Measurements from ENCODE around the gene GSTA1. TPM values are rescaled to one million over a fixed set of nuclear protein-coding genes. Genes with fewer than 3 reads are reported as not detected.
"Not testable (repeated sequence)": the region's sequence is repeated elsewhere in the genome, so short reads cannot be mapped to it uniquely, and the experiment has no call there.

GSTA1 gene
- total and polyA plus RNA-seq, 2 experiments from 2014 or later = 1,158 to 1,177 TPM

GRCh38 chr6:52821842-52822241 is 18.2 kb upstream of the GSTA1 start:
- Histone ChIP-seq H3K4me1 (ENCODE audit: insufficient read depth) (no peaks in the 10 kb centered on the region), H2AFZ (no peak overlapping the region), H3K36me3 (replicated peaks; ENCODE audit: insufficient read depth, low read depth) (no peaks in the 10 kb centered on the region), H3K79me2 (no peaks in the 10 kb centered on the region), H3K4me3 (no peak overlapping the region), H3K9me2 (replicated peaks; ENCODE audit: insufficient read depth) (no peaks in the 10 kb centered on the region), H3K27ac (no peak overlapping the region), H4K20me1 (ENCODE audit: insufficient read depth, poor library complexity, severe bottlenecking) (no peaks in the 10 kb centered on the region), H3K9me3 (ENCODE audit: low read depth) (no peaks in the 10 kb centered on the region), H3K4me2 (no peak overlapping the region), H3K27me3 (no peaks in the 10 kb centered on the region)
- WGBS (ENCODE audit: low lambda C conversion rate, missing lambda C conversion rate) = 81% methylated on average over 1 of the region's 1 CpG
- TF ChIP-seq CTCF (IDR thresholded peaks at IDR 0.05; ENCODE audit: poor library complexity) (no peak), EZH2phosphoT487 (IDR thresholded peaks at IDR 0.05; ENCODE audit: low read depth, severe bottlenecking, unreplicated experiment) (no peak), EZH2 (IDR thresholded peaks at IDR 0.05; ENCODE audit: borderline replicate concordance) (no peak)
- DNase-seq (ENCODE audit: low spot score) = no peak

- H3K36me3 ChIP-seq (replicated peaks; ENCODE audit: insufficient read depth, low read depth) = no peaks in the 10 kb centered on the region
- no peaks in the 10 kb centered on the region for H3K4me1 ChIP-seq (ENCODE audit: insufficient read depth)
- no peaks in the 10 kb centered on the region for H3K79me2 ChIP-seq
- no peak for DNase-seq (ENCODE audit: low spot score)
- no peak overlapping the region for H3K27ac ChIP-seq
- no peak overlapping the region for H2AFZ ChIP-seq
- TF ChIP-seq EZH2phosphoT487 (IDR thresholded peaks at IDR 0.05; ENCODE audit: low read depth, severe bottlenecking, unreplicated experiment) = no peak
- TF ChIP-seq EZH2 (IDR thresholded peaks at IDR 0.05; ENCODE audit: borderline replicate concordance) = no peak
- TF ChIP-seq CTCF (IDR thresholded peaks at IDR 0.05; ENCODE audit: poor library complexity) = no peak
- no peak overlapping the region for H3K4me3 ChIP-seq
- no peaks in the 10 kb centered on the region for H3K27me3 ChIP-seq
- no peaks in the 10 kb centered on the region for H3K9me2 ChIP-seq (replicated peaks; ENCODE audit: insufficient read depth)
- no peak overlapping the region for H3K4me2 ChIP-seq
- WGBS (ENCODE audit: low lambda C conversion rate, missing lambda C conversion rate) = 89% methylated on average over 2 of the region's 2 CpGs
- H4K20me1 ChIP-seq (ENCODE audit: insufficient read depth, poor library complexity, severe bottlenecking) = no peaks in the 10 kb centered on the region
- H3K9me3 ChIP-seq (ENCODE audit: low read depth) = no peaks in the 10 kb centered on the region
These were observed 16.6 kb upstream of the GSTA1 start for GRCh38 chr6:52820198-52820597.

GRCh38 chr6:52815167-52816092 is 11.8 kb upstream of the GSTA1 start:
- DNase-seq (ENCODE audit: low spot score) = peak; percentile 64
- Histone ChIP-seq H3K4me3 (no peak overlapping the region), H3K4me1 (ENCODE audit: insufficient read depth) (no peaks in the 10 kb centered on the region), H2AFZ (peak overlapping the region; percentile 64), H4K20me1 (ENCODE audit: insufficient read depth, poor library complexity, severe bottlenecking) (no peaks in the 10 kb centered on the region), H3K27me3 (no peaks in the 10 kb centered on the region), H3K36me3 (replicated peaks; ENCODE audit: insufficient read depth, low read depth) (no peaks in the 10 kb centered on the region), H3K9me2 (replicated peaks; ENCODE audit: insufficient read depth) (no peaks in the 10 kb centered on the region), H3K4me2 (peak overlapping the region; percentile 60), H3K27ac (peak overlapping the region; percentile 84), H3K79me2 (no peaks in the 10 kb centered on the region), H3K9me3 (ENCODE audit: low read depth) (no peaks in the 10 kb centered on the region)
- WGBS (ENCODE audit: low lambda C conversion rate, missing lambda C conversion rate) = 42% methylated on average over 15 of the region's 15 CpGs
- peak; percentile 66 for TF ChIP-seq CTCF (IDR thresholded peaks at IDR 0.05; ENCODE audit: poor library complexity)
- TF ChIP-seq EZH2 (IDR thresholded peaks at IDR 0.05; ENCODE audit: borderline replicate concordance) = no peak
- TF ChIP-seq EZH2phosphoT487 (IDR thresholded peaks at IDR 0.05; ENCODE audit: low read depth, severe bottlenecking, unreplicated experiment) = no peak

- not testable (repeated sequence) for H3K36me3 ChIP-seq (replicated peaks; ENCODE audit: insufficient read depth, low read depth); H4K20me1 ChIP-seq (ENCODE audit: insufficient read depth, poor library complexity, severe bottlenecking); H3K27me3 ChIP-seq; DNase-seq (ENCODE audit: low spot score); H3K4me2 ChIP-seq; H2AFZ ChIP-seq; H3K9me3 ChIP-seq (ENCODE audit: low read depth); H3K79me2 ChIP-seq; H3K4me1 ChIP-seq (ENCODE audit: insufficient read depth); H3K9me2 ChIP-seq (replicated peaks; ENCODE audit: insufficient read depth); H3K4me3 ChIP-seq; H3K27ac ChIP-seq
- 80% methylated on average over 3 of the region's 3 CpGs for WGBS (ENCODE audit: low lambda C conversion rate, missing lambda C conversion rate)
These were observed 10.9 kb upstream of the GSTA1 start for GRCh38 chr6:52814545-52814944.

- not testable (repeated sequence) for H3K4me1 ChIP-seq (ENCODE audit: insufficient read depth); H3K4me3 ChIP-seq; H4K20me1 ChIP-seq (ENCODE audit: insufficient read depth, poor library complexity, severe bottlenecking); H3K9me3 ChIP-seq (ENCODE audit: low read depth); H3K27me3 ChIP-seq; H3K27ac ChIP-seq; H3K79me2 ChIP-seq; H3K9me2 ChIP-seq (replicated peaks; ENCODE audit: insufficient read depth); H3K36me3 ChIP-seq (replicated peaks; ENCODE audit: insufficient read depth, low read depth); DNase-seq (ENCODE audit: low spot score); H3K4me2 ChIP-seq; H2AFZ ChIP-seq
- WGBS (ENCODE audit: low lambda C conversion rate, missing lambda C conversion rate) = 63% methylated on average over 4 of the region's 4 CpGs
These were observed 6.2 kb upstream of the GSTA1 start for GRCh38 chr6:52809777-52810176.

Data from hepatocyte (in vitro differentiated cells).